GM18505 (cell line): ENCODE data around the gene FAM20C.
"Not testable (repeated sequence)": the region's sequence is repeated elsewhere in the genome, so short reads cannot be mapped to it uniquely, and the experiment has no call there.

ENCODE experiments used
- ATAC-seq: cut with Tn5 transposase; IDR thresholded peaks from one replicate; pipeline ENCODE4 v1.9.1; 2021; ENCODE audit not compliant: unreplicated experiment
- POLR2A ChIP-seq: IDR thresholded peaks from 4 replicates; pipeline ENCODE4 v1.6.1; 2011; ENCODE audit warnings: borderline replicate concordance; ENCODE audit not compliant: insufficient read depth, insufficient read length; ENCODE audit errors: extremely low read depth

Gene FAM20C

GRCh38 chr7:231858-232246, 39.5 kb downstream of the FAM20C start:
- TF ChIP-seq POLR2A = no peak
- ATAC-seq = no peak

GRCh38 chr7:232410-233248, 40.3 kb downstream of the FAM20C start:
- TF ChIP-seq POLR2A = no peak
- ATAC-seq = no peak

GRCh38 chr7:233249-234035, 41.1 kb downstream of the FAM20C start:
- TF ChIP-seq POLR2A = no peak

GRCh38 chr7:234051-234707, 41.8 kb downstream of the FAM20C start:
- no peak for ATAC-seq
- no peak for TF ChIP-seq POLR2A

More at GRCh38 chr7:233249-234035, 41.1 kb downstream of the FAM20C start:
- ATAC-seq = no peak

GRCh38 chr7:234708-235553, 42.6 kb downstream of the FAM20C start:
- TF ChIP-seq POLR2A = no peak
- no peak for ATAC-seq

- no peak for TF ChIP-seq POLR2A
- ATAC-seq = no peak
Measured at GRCh38 chr7:235576-236395, 43.4 kb downstream of the FAM20C start.

- TF ChIP-seq POLR2A = no peak
- no peak for ATAC-seq
Measured at GRCh38 chr7:236967-237366, 44.6 kb downstream of the FAM20C start.

GRCh38 chr7:237385-237784, 45.0 kb downstream of the FAM20C start:
- ATAC-seq = no peak
- no peak for TF ChIP-seq POLR2A

- ATAC-seq = no peak
- no peak for TF ChIP-seq POLR2A
Measured at GRCh38 chr7:240146-240676, 47.8 kb downstream of the FAM20C start.

GRCh38 chr7:240887-241421, 48.6 kb downstream of the FAM20C start:
- ATAC-seq = no peak
- no peak for TF ChIP-seq POLR2A

GRCh38 chr7:241513-241912, 49.1 kb downstream of the FAM20C start:
- no peak for TF ChIP-seq POLR2A
- ATAC-seq = no peak

GRCh38 chr7:242826-243579, 50.6 kb downstream of the FAM20C start:
- not testable (repeated sequence) for ATAC-seq

- ATAC-seq = not testable (repeated sequence)
Measured at GRCh38 chr7:243580-243978, 51.2 kb downstream of the FAM20C start.
